RWPE2 (cell line): Measurements from ENCODE around the gene TRPC4.

Experiments used
- ATAC-seq: fragments of 200-7000 bp; cut with Tn5 transposase; 3 replicates; pipeline ENCODE4 v1.9.1; 2021; ENCODE audit warnings: low read depth
- DNase-seq: peaks from one replicate; pipeline ENCODE4 v3.0.0-alpha.2; 2020; ENCODE audit warnings: low spot score
- H3K27ac ChIP-seq: fragments of 450-650 bp; 2 replicates; pipeline ENCODE4 v1.5.1; 2017; ENCODE audit warnings: mild to moderate bottlenecking; ENCODE audit not compliant: poor library complexity, severe bottlenecking
- H3K27me3 ChIP-seq: fragments of 250-450 bp; sonication (Bioruptor Pico); 2 replicates; pipeline ENCODE4 v1.5.1; 2021; ENCODE audit warnings: mild to moderate bottlenecking, moderate library complexity; ENCODE audit not compliant: insufficient read depth, poor library complexity, severe bottlenecking
- H3K36me3 ChIP-seq: fragments of 250-450 bp; sonication (Bioruptor Pico); 2 replicates; pipeline ENCODE4 v1.5.1; 2020; ENCODE audit warnings: low read depth, mild to moderate bottlenecking, moderate library complexity
- H3K4me1 ChIP-seq: fragments of 250-450 bp; sonication (Bioruptor Pico); 2 replicates; pipeline ENCODE4 v1.5.1; 2021; ENCODE audit warnings: mild to moderate bottlenecking, moderate library complexity; ENCODE audit not compliant: insufficient read depth, poor library complexity, severe bottlenecking
- H3K4me3 ChIP-seq: fragments of 250-450 bp; sonication (Bioruptor Pico); 2 replicates; pipeline ENCODE4 v1.5.1; 2021; ENCODE audit warnings: mild to moderate bottlenecking, moderate library complexity; ENCODE audit not compliant: severe bottlenecking
- H3K9me3 ChIP-seq: fragments of 250-450 bp; sonication (Bioruptor Pico); 2 replicates; pipeline ENCODE4 v1.5.1; 2021; ENCODE audit warnings: mild to moderate bottlenecking, moderate library complexity; ENCODE audit not compliant: severe bottlenecking
- TF ChIP-seq, protein P1 (sequence below): fragments of 450-650 bp; IDR thresholded peaks from one replicate; pipeline ENCODE4 v1.5.1; 2017; ENCODE audit warnings: mild to moderate bottlenecking, moderate library complexity; ENCODE audit not compliant: poor library complexity, severe bottlenecking

Gene TRPC4

GRCh38 chr13:37613638-37614037 is 255.9 kb downstream of the TRPC4 start:
- H3K4me3 ChIP-seq: no peak overlapping the region
- H3K9me3 ChIP-seq: no peaks in the 10 kb centered on the region
- ATAC-seq (no peak), DNase-seq (no peak)
- no peak overlapping the region for H3K27ac ChIP-seq
- TF ChIP-seq, protein P1, sequence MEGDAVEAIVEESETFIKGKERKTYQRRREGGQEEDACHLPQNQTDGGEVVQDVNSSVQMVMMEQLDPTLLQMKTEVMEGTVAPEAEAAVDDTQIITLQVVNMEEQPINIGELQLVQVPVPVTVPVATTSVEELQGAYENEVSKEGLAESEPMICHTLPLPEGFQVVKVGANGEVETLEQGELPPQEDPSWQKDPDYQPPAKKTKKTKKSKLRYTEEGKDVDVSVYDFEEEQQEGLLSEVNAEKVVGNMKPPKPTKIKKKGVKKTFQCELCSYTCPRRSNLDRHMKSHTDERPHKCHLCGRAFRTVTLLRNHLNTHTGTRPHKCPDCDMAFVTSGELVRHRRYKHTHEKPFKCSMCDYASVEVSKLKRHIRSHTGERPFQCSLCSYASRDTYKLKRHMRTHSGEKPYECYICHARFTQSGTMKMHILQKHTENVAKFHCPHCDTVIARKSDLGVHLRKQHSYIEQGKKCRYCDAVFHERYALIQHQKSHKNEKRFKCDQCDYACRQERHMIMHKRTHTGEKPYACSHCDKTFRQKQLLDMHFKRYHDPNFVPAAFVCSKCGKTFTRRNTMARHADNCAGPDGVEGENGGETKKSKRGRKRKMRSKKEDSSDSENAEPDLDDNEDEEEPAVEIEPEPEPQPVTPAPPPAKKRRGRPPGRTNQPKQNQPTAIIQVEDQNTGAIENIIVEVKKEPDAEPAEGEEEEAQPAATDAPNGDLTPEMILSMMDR: no peak
- H3K36me3 ChIP-seq: no peaks in the 10 kb centered on the region
- peaks cover 5% of the 10 kb centered on the region for H3K4me1 ChIP-seq
- no peaks in the 10 kb centered on the region for H3K27me3 ChIP-seq

- TF ChIP-seq, protein P1: no peak
- no peak for ATAC-seq
- Histone ChIP-seq H3K4me1 (peaks cover 5% of the 10 kb centered on the region), H3K27ac (no peak overlapping the region), H3K9me3 (no peaks in the 10 kb centered on the region), H3K36me3 (no peaks in the 10 kb centered on the region), H3K27me3 (no peaks in the 10 kb centered on the region), H3K4me3 (no peak overlapping the region)
- DNase-seq: no peak
Observed at GRCh38 chr13:37613236-37613635, 256.3 kb downstream of the TRPC4 start.

GRCh38 chr13:37608750-37609339 is 260.7 kb downstream of the TRPC4 start:
- H3K9me3 ChIP-seq: no peaks in the 10 kb centered on the region
- no peaks in the 10 kb centered on the region for H3K27me3 ChIP-seq
- no peak overlapping the region for H3K27ac ChIP-seq
- TF ChIP-seq, protein P1: peak; percentile 72
- H3K36me3 ChIP-seq: no peaks in the 10 kb centered on the region
- H3K4me1 ChIP-seq: no peaks in the 10 kb centered on the region
- ATAC-seq: no peak
- H3K4me3 ChIP-seq: no peak overlapping the region
- DNase-seq: no peak

DNA sequence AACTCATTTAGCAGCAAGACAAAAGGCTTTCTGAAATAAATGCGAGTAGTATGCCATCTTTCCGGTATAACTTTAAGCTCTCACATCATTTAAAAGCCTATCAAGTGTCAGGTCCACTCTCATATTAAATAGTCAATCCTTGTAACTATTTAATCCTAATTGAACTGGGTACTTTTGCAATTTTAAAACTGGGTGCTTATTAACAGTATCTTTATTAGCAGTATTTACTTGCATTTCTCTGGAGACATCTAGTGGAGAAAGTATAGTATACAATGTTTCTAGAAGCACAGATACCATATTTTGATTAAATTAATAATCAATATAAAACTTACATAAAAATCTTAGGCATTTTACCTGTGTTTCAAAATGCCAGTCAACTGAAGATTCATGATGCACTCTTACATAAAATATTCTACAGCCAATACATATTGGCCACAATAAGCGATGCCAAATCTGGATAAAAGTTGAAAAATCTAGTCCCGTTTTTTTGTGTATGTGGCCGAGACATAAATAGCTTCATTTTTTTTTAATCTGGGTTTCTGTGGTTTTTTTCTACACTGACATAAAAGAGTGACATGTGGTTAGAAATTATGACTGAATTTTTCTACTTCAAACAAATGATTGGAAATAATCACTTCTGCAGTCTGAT is 266.7 kb downstream of the TRPC4 start:
- no peak for ATAC-seq
- H3K4me3 ChIP-seq: no peak overlapping the region
- TF ChIP-seq, protein P1: peak; percentile 77
- DNase-seq: no peak
- H3K36me3 ChIP-seq: no peaks in the 10 kb centered on the region
- H3K27me3 ChIP-seq: no peaks in the 10 kb centered on the region
- H3K27ac ChIP-seq: no peak overlapping the region
- no peaks in the 10 kb centered on the region for H3K9me3 ChIP-seq
- H3K4me1 ChIP-seq: no peaks in the 10 kb centered on the region
